KG1 (cell line): ENCODE measurements around the gene ACSL1.
"Not testable (repeated sequence)": the region's sequence is repeated elsewhere in the genome, so short reads cannot be mapped to it uniquely, and the experiment has no call there.

Experiments
- DNase-seq: peaks from one replicate; lab custom pipeline; 2025; lab: John Stamatoyannopoulos, UW

Gene ACSL1

GRCh38 chr4:184755278-184755677, 70.5 kb downstream of the ACSL1 start:
- DNase-seq: no peak

DNA sequence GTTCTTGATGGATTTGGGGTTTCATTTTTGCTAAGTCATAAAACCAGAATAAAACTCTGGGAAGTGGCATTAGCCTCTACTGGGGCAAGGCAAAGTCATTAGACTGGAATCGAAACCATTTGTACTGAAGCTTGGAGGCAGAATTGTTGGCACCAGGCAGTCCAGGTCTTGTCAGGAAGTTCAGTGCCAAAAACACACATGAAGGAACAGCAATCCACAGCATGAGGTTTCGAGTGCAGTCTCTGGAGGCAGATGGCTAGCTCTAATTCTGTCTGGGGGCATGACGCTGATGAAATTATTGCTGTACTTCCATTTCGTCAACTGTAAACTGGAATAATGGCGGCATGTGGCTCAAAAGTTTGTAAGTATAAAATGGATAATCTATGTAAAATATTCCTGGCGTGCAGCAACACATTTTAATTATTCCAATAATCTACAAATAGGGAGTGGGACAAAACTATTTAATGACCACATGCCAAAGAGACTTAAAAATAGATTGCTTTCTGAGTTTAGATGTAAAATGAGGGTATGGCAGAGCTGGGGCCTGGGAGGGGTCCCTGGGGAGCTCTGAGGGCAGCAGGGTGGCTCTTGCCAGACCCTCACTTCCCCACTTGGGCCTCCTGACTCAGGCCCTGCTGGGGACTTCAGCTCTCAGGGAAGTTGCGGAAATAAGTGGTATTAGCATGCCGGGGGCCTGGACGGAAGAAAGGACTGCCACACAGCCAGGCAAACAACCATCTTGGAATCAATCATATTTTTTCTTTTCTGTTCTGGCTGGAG, 73.1 kb downstream of the ACSL1 start:
- no peak for DNase-seq

GRCh38 chr4:184751585-184751956, 74.2 kb downstream of the ACSL1 start:
- no peak for DNase-seq

- no peak for DNase-seq
Observed at GRCh38 chr4:184750926-184751584, 74.7 kb downstream of the ACSL1 start.

- no peak for DNase-seq
Observed at GRCh38 chr4:184748251-184748652, 77.5 kb downstream of the ACSL1 start.

GRCh38 chr4:184747034-184747830, 78.5 kb downstream of the ACSL1 start:
- DNase-seq: no peak

DNA sequence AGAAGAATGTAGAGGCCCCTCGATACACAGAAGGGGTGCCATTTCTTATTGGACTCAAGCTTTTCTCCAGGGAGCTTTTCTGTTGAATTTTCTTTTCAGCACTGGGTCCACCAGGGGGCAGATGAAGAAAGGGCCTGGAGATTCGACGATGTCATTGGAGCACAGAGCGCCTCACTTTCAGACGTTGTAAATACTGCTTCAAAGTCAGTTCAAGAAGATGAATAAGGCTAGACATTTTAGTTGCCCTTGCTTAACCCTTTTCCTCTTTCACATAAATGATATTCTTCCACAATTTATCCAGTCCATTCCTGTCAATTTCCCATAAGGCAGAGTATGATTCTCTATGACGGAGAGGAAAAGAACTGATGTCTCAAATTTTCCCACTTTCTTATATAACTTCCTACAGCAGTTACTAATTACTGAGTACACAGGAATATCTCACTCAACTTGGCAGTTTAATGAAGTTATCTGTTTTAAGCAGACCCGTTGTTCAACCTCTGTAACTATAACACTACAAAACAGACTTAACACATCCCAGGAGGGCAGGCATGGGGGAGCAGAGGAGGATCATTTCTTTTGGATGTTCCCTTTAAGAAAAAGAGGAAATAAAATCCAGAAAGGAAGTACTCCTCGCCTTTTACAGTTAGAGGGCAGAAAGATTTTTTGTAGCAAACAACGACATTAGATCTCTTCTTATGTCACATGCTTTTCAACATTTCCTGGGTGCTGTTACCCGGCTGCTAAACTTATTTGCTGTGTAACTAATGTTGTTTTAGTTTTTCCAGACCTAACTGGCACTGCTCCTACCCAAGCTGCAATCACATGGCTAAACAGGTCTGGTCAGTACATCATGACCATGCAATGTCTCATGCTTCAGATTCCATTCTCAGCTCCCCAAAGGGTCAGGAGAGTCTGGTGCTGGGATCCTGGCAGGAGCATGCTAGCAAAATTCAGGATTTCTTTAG, 79.7 kb downstream of the ACSL1 start:
- DNase-seq: peak; percentile 13

DNA sequence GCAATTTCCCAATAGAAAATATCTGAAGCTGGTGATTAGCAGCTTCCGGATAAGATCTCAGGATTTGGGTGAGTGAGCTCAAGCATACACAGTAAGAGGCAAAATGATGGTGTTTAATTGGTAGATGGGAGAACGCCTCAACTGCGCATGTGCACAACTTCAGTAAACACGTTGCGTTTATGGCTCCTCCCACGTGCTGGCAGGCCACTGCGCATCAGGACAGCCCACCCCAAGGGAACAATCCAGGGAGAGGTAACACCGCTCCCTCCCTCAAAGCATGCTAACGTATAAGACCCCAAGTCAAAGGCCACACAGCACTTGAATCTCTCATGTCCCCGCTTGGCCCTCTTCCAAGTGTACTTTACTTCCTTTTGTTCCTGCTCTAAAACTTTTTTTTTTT, 81.5 kb downstream of the ACSL1 start:
- DNase-seq: no peak

DNA sequence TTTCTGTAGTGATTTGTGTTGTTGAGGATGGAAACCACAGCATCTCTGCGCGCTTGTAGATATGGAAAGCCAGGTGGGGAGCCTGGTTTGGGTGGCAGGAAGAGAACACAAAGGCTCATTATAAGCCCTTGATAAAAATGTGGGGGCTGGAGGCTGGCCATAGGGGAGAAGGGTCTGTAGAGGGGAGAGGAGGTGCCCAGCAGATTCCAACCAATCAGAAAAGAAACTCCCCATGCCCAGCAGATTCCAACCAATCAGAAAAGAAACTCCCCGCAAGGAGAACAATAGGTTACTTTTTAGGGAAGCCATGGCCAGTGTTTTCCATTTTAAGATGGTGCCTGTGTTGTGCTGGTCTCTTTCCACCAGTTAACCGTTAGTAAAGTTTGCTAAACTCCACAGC, 82.1 kb downstream of the ACSL1 start:
- no peak for DNase-seq

- not testable (repeated sequence) for DNase-seq
Observed at GRCh38 chr4:184741651-184742050, 84.1 kb downstream of the ACSL1 start.

DNA sequence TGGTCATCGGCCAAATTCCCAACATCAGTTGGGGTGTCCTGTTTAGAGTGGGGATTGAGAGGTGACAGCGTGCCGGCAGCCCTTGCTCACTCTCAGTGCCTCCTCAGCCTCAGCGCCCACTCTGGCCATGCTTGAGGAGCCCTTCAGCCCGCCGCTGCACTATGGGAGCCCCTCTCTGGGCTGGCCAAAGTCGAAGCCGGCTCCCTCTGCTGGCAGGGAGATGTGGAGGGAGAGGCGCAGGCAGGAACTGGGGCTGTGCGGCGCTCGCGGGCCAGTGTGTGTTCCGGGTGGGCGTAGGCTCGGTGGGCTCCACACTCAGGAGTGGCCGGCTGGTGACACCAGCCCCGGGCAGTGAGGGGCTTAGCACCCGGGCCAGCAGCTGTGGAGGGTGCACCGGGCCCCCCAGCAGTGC, 84.8 kb downstream of the ACSL1 start:
- no peak for DNase-seq

DNA sequence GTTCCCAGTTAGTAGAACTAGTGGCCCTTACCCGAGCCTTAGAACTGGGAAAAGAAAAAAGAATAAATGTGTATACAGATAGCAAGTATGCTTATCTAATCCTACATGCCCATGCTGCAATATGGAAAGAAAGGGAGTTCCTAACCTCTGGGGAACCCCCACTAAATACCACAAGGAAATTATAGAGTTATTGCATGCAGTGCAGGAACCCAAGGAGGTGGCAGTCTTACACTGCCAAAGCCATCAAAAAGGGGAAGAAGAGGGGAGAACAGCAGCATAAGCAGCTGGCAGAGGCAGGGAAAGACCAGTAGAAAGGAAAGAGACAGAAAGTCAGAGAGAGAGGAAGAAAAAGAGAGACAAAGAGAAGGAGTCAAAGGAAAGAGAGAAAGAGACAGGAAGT, 86.2 kb downstream of the ACSL1 start:
- not testable (repeated sequence) for DNase-seq

- no peak for DNase-seq
Observed at GRCh38 chr4:184734758-184735157, 91.0 kb downstream of the ACSL1 start.

DNA sequence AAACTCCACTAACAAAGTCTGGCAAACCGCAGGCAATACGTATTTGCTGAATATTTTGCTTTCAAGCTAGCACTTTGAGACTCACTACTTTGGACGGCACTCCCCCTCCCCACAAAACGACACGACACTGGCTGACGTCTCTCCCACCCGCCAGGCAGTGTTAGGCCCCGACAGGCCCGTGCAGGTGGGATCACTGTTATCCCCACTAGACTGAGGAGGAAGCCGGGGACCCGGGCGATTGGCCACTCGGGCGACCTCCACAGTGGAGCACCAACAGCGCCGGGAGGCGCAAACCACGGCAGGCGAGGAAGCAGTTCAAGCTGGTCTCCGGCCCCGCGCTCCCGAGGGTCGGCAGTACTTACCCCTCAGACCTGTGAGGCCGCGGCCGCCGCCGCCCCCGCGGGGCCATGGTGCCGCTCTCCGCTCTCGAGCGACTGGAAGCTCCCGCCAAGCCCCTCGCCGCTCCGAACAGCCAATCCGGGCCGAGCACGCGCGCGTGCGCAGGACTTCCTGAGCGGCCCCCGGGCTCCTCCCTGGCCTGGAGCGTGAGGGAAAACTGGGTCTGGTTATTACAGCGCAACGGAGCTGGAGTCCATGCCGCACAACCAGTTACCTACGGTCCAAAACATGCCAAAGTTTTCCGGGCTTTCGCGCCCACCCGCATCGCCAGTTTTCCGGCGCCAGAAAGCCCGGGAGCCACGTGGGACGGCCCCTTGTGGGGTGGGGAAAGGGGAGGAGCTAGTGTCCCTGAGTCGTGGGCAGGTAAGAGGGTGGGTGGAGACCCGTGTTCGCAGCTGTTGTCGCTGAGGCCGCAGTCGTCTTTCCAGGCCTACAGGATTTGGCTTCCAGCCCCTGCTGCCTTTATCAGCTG, 91.9 kb downstream of the ACSL1 start, which contains the start of gene CENPU:
TSS of gene CENPU (minus strand) at position 443 of the 871 bp plus-strand sequence. CDS start at position 409, 34 bp downstream.
- peak; percentile 73 for DNase-seq

DNA sequence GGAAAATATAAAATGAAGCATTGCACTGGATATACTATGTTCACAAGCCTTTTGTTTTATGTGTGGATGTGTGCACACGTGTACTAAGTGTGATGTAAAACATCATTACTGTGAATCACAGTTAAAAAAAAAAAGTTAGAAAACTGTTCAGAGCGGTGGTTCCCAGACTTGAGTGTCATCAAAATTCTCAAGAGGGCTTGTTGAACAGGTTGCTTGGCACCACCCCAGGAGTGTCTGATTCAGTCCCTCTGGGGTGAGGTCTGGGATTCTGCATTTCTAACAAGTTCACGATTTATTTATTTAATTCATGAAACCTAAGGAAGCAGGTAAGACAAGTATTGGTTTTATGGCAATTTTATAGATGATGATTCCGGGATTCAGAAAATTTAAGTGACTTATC, 93.6 kb downstream of the ACSL1 start:
- DNase-seq: no peak

DNA sequence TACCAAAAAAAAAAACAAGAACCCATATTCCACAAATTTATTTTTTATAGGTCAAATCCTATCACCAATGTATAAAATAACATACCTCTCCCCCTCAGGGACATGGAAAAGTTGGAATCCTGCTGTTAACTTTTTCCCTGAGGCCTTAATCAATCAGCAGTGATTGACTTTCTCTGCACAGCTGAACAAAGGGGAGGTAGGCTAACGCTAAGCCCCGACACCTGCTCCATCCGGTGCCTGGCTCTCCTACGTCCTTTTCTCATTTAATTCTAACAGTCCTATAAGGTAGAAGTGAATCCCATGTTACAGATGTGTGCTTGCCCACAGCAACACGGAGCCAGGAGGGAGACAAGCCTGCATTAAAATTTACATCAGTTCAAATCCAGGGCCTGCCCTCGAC, 94.7 kb downstream of the ACSL1 start:
- no peak for DNase-seq

DNA sequence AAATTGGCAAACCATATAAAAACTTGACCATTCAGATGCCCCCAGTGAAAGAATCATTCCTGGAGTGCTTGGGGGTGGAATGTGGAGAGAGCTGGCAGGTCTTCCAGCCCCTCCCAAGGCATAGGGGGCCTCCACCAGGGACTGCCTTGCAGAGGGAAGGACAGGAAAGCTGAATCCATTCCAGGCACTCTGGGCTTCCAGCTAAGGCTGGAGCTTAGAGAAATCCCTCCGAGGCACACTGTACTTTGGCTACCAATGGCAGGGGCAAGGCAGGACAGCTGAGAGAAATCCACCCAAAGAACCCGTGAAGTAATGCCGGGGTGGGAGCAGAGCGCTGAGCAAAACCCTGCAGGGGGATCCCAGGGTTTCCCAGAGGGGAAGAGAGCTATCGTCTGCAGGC, 95.8 kb downstream of the ACSL1 start:
- no peak for DNase-seq

DNA sequence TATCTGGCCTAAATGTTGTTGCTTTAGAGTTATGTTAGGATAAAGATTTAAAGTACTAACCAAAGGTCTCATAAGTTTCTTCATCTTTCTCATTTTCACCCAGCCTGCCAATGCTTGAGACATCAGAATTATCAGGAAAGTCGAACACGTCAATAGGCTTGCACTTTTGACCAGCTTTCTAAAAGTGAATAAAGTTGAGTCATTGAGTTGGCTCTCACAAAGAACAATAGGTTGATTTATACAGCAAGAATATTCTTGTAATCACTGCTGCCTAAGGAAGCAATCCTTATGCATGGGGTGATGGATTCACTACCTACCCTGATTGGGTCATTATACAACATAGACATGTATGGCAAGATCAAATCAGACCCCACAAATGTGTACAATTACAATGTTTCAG, 96.9 kb downstream of the ACSL1 start:
- DNase-seq: no peak

DNA sequence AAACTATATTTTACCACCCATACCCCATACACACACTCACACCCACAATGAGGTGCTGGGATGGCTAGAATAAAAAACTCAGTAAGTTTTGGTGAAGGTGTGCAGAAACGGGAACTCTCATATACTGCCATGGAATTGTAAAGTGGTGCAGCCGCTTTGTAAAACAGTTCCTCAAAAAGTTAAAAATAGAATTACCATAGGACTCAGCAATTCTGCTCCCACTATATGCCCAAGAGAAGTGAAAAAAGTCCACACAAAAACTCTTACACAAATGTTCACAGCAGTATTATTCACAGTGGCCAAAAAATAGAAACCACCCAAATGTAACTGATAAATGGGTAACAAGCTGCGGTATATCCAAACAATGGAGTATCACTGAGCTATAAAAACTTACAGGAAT, 98.3 kb downstream of the ACSL1 start:
- no peak for DNase-seq

DNA sequence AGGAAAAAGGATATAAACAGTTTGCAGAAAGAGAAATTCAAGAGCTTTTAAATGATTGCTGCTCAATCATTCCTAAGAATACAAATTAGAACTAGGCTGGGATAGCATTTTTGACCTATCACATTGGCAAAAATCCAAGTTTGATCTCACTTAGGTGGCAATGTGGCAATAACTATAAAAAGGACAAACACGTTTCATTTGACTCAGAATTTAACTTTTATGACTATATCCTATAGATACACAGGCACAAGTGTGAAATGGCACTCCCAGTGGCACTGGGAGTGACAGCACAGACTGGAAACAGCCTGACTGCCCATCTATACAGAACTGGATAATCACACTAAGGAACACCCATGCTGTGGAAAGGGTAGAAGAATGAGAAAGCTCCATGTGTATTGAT, 103.0 kb downstream of the ACSL1 start:
- DNase-seq: no peak

- DNase-seq: no peak
Observed at GRCh38 chr4:184721254-184721653, 104.5 kb downstream of the ACSL1 start.
